GM12873 (cell line): Measurements from ENCODE around the gene LRRC40.

Experiments used
- CTCF ChIP-seq: IDR thresholded peaks from 2 replicates; pipeline ENCODE4 v1.5.1; 2012; ENCODE audit warnings: low read depth, mild to moderate bottlenecking, moderate library complexity, low read length, control low read depth; ENCODE audit not compliant: insufficient read depth; ENCODE audit errors: missing control alignments

Gene LRRC40

GRCh38 chr1:70146488-70146887 is 58.9 kb downstream of the LRRC40 start:
- no peak for TF ChIP-seq CTCF

GRCh38 chr1:70143048-70143659 is 62.2 kb downstream of the LRRC40 start:
- TF ChIP-seq CTCF: no peak

GRCh38 chr1:70142075-70142474 is 63.3 kb downstream of the LRRC40 start:
- no peak for TF ChIP-seq CTCF

- no peak for TF ChIP-seq CTCF
Measured at GRCh38 chr1:70140894-70141293, 64.5 kb downstream of the LRRC40 start.

GRCh38 chr1:70140343-70140742 is 65.0 kb downstream of the LRRC40 start:
- TF ChIP-seq CTCF: no peak

GRCh38 chr1:70134148-70134547 is 71.2 kb downstream of the LRRC40 start:
- no peak for TF ChIP-seq CTCF

GRCh38 chr1:70117046-70117445 is 88.3 kb downstream of the LRRC40 start:
- TF ChIP-seq CTCF: no peak

- no peak for TF ChIP-seq CTCF
Measured at GRCh38 chr1:70115315-70115714, 90.1 kb downstream of the LRRC40 start.
